Embryonic facial prominence (tissue), 1 donor: ENCODE data around the gene SLC44A2.
"Not testable (repeated sequence)": the region's sequence is repeated elsewhere in the genome, so short reads cannot be mapped to it uniquely, and the experiment has no call there.

Experiments
- DNase-seq: peaks from one replicate; pipeline ENCODE4 v3.0.0-alpha.2; 2016; ENCODE audit errors: extremely low spot score

The SLC44A2 gene

DNA sequence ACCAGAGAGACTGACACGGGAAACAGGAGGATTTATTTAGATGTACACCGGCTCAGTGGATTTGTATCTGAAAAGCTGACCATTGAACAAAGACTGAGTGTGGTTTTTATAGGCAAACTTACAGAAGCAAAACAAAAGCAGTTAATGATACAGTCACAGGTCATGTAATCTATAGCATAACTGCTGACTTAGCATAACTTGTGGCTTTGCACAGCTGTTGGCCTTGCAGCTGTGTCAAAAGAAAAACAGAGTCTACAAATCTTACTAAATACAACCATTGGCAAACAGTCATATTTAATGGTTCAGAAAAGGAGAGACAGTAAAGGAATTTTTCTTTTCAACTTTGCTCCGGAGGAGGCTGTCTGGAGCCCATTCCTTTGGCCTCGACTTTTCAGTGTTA lies 26.5 kb downstream of the SLC44A2 start:
- DNase-seq: no peak

- no peak for DNase-seq
These were observed 28.1 kb downstream of the SLC44A2 start for GRCh38 chr19:10653482-10653731.

- DNase-seq: peak; percentile 100
These were observed 28.6 kb downstream of the SLC44A2 start, which contains the start of gene ILF3 for GRCh38 chr19:10653732-10654609. Gene ILF3 (plus strand): TSS chr19:10654346. CDS start chr19:10670606, 16,260 bp downstream.

GRCh38 chr19:10654610-10655456 lies 29.5 kb downstream of the SLC44A2 start:
- no peak for DNase-seq

- DNase-seq: no peak
These were observed 30.3 kb downstream of the SLC44A2 start for GRCh38 chr19:10655457-10656312.

- DNase-seq: no peak
These were observed 35.0 kb downstream of the SLC44A2 start for GRCh38 chr19:10660346-10660745.

- DNase-seq: no peak
These were observed 36.6 kb downstream of the SLC44A2 start for GRCh38 chr19:10661946-10662345.

GRCh38 chr19:10662384-10663251 lies 37.3 kb downstream of the SLC44A2 start:
- no peak for DNase-seq

DNA sequence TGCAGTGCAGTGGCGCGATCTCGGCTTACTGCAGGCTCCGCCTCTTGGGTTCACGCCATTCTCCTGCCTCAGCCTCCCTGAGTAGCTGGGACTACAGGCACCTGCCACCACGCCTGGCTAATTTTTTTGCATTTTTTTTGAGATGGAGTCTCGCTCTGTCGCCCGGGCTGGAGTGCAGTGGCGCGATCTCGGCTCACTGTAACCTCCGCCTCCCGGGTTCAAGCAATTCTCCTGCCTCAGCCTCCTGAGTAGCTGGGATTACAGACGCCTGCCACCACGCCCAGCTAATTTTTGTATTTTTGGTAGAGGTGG lies 37.9 kb downstream of the SLC44A2 start:
- not testable (repeated sequence) for DNase-seq

- DNase-seq: no peak
These were observed 42.5 kb downstream of the SLC44A2 start for GRCh38 chr19:10667867-10668266.

- DNase-seq: no peak
These were observed 43.9 kb downstream of the SLC44A2 start for GRCh38 chr19:10669246-10669645.

GRCh38 chr19:10670182-10670581 lies 44.8 kb downstream of the SLC44A2 start:
- DNase-seq: no peak

- no peak for DNase-seq
These were observed 45.8 kb downstream of the SLC44A2 start for GRCh38 chr19:10670876-10671804.

GRCh38 chr19:10671922-10672321 lies 46.6 kb downstream of the SLC44A2 start:
- DNase-seq: not testable (repeated sequence)

DNA sequence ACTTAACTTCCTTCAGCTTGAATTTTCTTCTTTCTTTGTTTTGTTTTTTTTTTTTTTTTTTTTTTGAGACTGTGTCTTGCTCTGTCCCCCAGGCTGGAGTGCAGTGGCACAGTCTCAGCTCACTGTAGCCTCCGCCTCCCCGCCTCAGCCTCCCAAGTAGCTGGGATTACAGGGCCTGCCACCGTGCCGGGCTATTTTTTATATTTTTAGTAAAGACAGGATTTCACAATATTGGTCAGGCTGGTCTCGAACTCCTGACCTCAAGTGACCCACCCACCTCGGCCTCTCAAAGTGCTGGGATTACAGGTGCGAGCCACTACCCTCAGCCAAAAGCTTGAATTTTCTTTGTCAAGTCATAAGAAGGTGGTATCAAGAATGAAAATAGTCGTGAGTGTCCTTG lies 49.9 kb downstream of the SLC44A2 start:
- not testable (repeated sequence) for DNase-seq

GRCh38 chr19:10677751-10678150 lies 52.4 kb downstream of the SLC44A2 start:
- DNase-seq: no peak

GRCh38 chr19:10678813-10679212 lies 53.5 kb downstream of the SLC44A2 start:
- DNase-seq: no peak

DNA sequence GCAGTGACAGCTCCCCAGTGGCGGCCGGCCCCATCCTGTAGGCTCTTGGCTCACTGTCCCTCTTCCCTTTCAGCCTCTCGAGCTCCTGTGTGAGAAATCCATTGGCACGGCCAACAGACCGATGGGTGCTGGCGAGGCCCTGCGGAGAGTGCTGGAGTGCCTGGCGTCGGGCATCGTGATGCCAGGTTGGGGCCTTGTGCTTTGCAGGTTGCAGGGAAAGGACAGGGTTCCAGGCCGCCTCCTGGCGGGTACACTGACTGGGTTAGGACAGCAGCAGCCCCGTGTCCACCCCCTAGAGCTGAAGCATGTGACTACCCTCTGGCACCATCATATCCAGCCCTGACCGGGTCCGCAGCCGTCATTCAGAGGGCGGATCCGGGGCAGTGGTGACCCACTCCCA lies 54.4 kb downstream of the SLC44A2 start:
- DNase-seq: no peak

DNA sequence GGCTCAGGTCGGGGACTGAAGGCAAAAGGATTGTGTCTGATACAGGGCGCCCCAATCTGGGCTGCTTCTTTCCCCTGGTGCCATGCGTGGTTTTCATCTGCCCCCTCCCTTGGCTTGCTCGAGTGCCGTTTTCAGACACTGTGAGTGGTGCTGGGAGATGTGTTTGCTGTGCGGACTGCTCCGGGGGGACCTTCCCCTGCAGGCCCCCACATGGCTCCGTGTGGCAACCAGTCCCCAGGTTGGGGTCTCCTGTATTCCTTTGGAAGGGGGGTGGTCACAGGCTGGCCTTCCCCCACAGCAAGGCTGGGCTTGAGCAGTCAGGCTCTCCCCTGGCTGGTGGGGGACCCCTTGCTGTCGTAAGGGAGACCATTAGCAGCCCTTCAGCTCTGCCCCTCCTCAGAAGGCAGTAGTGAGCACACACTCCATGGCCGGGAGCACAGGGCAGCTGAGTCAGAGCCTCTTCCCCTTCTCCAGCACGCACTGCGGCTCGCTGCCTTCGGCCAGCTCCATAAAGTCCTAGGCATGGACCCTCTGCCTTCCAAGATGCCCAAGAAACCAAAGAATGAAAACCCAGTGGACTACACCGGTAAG lies 55.3 kb downstream of the SLC44A2 start:
- DNase-seq: no peak

DNA sequence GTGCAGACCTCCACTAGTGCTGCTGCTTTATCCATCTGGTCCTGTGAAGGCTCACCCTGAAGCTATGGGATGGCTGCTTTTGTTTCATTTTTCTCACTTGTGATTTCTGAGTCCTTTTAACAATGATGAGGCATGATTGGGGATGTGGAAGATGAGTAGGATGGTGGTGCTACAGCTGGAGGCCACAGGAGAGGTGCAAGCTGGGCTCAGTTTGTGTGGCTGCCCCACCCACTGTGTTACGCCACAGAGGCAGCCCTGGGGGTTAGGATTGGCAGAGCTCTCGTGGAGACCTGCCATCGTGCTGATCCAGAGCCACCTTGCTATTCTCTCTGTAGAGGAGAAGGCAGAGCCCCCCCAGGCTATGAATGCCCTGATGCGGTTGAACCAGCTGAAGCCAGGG lies 56.3 kb downstream of the SLC44A2 start:
- DNase-seq: no peak
